ENCODE measurements around the gene SORL1. TPM values are rescaled to one million over a fixed set of nuclear protein-coding genes. Genes with fewer than 3 reads are reported as not detected.

SORL1 gene
- total RNA-seq, 1 experiment from 2014 or later: 68.3 TPM

GRCh38 chr11:121557348-121557747 is 105.2 kb downstream of the SORL1 start:
- no peak overlapping the region for H3K4me3 Mint-ChIP-seq
- Histone ChIP-seq H3K9me3 (ENCODE audit: control insufficient read depth, low read depth, low read length) (no peaks in the 10 kb centered on the region), H3K18ac (ENCODE audit: insufficient read length, low read depth, low read length) (no peak overlapping the region), H2AK5ac (ENCODE audit: insufficient read length, low read length) (no peak overlapping the region), H2BK12ac (ENCODE audit: insufficient read length, low read depth, low read length) (no peak overlapping the region), H4K20me1 (ENCODE audit: control insufficient read depth, insufficient read depth, insufficient read length) (no peaks in the 10 kb centered on the region), H4K91ac (ENCODE audit: insufficient read length, low read depth, low read length) (no peak overlapping the region), H3K79me1 (ENCODE audit: insufficient read depth, low read depth, low read length, poor library complexity, severe bottlenecking) (no peaks in the 10 kb centered on the region), H2AFZ (ENCODE audit: low read length) (no peak overlapping the region), H3K79me2 (ENCODE audit: insufficient read depth, low read length) (no peaks in the 10 kb centered on the region), H3K23me2 (ENCODE audit: insufficient read length, low read depth, low read length, poor library complexity, severe bottlenecking) (no peaks in the 10 kb centered on the region), H3T11ph (ENCODE audit: low read length) (no peak overlapping the region), H2BK15ac (ENCODE audit: low read depth, low read length) (no peak overlapping the region), H3K4me2 (ENCODE audit: insufficient read depth, insufficient read length, low read length) (no peak overlapping the region), H3K23ac (ENCODE audit: insufficient read length, low read depth, low read length) (no peak overlapping the region), H3K4ac (ENCODE audit: low read depth, low read length) (no peak overlapping the region), H3K14ac (ENCODE audit: insufficient read depth, low read length) (no peak overlapping the region), H3K56ac (ENCODE audit: insufficient read length, low read depth, low read length) (no peak overlapping the region), H2BK20ac (ENCODE audit: low read depth, low read length, poor library complexity, severe bottlenecking) (no peak overlapping the region), H3K4me1 (ENCODE audit: insufficient read depth, low read length) (no peaks in the 10 kb centered on the region), H3K9ac (ENCODE audit: extremely low read depth, insufficient read length, low read length) (no peak overlapping the region), H3K27me3 (ENCODE audit: insufficient read depth, low read length) (no peaks in the 10 kb centered on the region), H4K5ac (ENCODE audit: insufficient read length, low read depth, low read length) (no peak overlapping the region), H2BK5ac (ENCODE audit: insufficient read length, low read length) (no peak overlapping the region), H4K8ac (replicated peaks; ENCODE audit: insufficient read length, low read depth, low read length) (no peak overlapping the region), H3K27ac (ENCODE audit: insufficient read length, low read depth, low read length) (no peak overlapping the region), H2BK120ac (ENCODE audit: low read depth, low read length, poor library complexity, severe bottlenecking) (no peak overlapping the region)
- no CpG with 5 or more reads among the region's 8 CpGs for WGBS (ENCODE audit: extremely low coverage, insufficient read length, low lambda C conversion rate)
- H3K4me1 Mint-ChIP-seq: peaks cover 0 to 3% of the 10 kb centered on the region in 2 experiments; a peak in 2 of 4 replicates
- no peaks in the 10 kb centered on the region for H3K27me3 Mint-ChIP-seq (ENCODE audit: low read depth)
- H3K27ac Mint-ChIP-seq: peak overlapping the region in 1 of 3 experiments; percentile 3; a peak in 2 of 7 replicates
- DNase-seq: no peak
- TF ChIP-seq, protein P1, sequence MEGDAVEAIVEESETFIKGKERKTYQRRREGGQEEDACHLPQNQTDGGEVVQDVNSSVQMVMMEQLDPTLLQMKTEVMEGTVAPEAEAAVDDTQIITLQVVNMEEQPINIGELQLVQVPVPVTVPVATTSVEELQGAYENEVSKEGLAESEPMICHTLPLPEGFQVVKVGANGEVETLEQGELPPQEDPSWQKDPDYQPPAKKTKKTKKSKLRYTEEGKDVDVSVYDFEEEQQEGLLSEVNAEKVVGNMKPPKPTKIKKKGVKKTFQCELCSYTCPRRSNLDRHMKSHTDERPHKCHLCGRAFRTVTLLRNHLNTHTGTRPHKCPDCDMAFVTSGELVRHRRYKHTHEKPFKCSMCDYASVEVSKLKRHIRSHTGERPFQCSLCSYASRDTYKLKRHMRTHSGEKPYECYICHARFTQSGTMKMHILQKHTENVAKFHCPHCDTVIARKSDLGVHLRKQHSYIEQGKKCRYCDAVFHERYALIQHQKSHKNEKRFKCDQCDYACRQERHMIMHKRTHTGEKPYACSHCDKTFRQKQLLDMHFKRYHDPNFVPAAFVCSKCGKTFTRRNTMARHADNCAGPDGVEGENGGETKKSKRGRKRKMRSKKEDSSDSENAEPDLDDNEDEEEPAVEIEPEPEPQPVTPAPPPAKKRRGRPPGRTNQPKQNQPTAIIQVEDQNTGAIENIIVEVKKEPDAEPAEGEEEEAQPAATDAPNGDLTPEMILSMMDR (conservative IDR thresholded peaks at IDR 0.05): no peak
- H3K36me3 Mint-ChIP-seq (ENCODE audit: insufficient read depth in 1 of 3, low read depth in 3 of 3): peaks cover 22 to 82% (median 64%) of the 10 kb centered on the region in 3 experiments; a peak in 6 of 7 replicates
- no peaks in the 10 kb centered on the region for H3K9me3 Mint-ChIP-seq

All from H9 (cell line).